GM19193 (cell line): ENCODE measurements around the gene PIGO.

Experiments used
- POLR2A ChIP-seq: IDR thresholded peaks from 4 replicates; pipeline ENCODE4 v1.6.1; 2011; ENCODE audit not compliant: insufficient read depth, insufficient read length; ENCODE audit errors: extremely low read depth

The PIGO gene

DNA sequence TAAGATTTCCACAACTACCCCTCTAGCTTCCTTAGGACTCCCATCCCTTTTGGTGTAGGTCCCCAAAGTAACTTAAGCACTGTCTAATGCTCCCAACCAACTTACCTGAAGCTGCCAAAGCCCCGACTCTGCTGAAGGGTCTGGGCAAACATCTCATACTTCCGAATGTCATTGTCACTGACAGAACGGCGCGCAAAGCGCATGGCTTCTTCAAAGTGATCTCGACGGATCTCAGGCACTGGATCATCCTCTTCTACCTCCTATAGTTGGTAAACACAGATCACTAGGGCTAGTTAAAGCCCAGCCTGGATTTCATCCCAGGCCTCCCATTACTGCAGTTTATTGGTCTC, 39.1 kb downstream of the PIGO start:
- TF ChIP-seq POLR2A: no peak

DNA sequence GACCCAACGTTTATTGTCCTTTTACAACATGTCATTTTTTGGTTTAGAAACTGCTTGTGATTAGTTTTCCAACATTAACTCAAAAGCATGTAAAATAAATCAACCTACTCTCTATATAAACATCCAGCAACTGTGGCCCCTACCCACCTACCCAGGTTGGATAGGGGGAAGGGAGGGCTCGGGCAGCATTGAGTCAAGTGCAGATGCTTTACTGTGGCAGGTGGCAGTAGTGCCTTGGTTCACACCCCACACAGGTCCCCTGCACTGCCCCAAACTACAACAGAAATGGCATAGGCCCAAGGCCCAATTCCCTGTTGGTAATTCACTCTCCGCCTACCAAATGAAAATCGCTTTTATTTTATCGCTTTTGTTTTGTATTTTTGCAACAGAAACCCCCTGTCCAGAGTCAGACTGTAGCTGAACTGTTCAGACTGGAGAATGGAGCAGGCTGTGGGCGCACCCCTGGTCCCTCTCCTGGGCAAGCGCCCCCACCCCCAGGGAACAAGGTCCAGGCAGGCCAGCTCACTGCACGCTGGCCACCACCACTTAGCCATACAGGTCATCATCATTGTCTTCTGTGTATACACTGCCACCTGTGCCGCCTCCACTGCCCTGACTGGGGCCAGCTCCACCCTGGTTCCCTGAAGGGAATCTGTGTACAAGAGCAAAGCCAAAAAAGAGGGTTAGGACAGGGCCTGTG, 39.7 kb downstream of the PIGO start:
- no peak for TF ChIP-seq POLR2A

DNA sequence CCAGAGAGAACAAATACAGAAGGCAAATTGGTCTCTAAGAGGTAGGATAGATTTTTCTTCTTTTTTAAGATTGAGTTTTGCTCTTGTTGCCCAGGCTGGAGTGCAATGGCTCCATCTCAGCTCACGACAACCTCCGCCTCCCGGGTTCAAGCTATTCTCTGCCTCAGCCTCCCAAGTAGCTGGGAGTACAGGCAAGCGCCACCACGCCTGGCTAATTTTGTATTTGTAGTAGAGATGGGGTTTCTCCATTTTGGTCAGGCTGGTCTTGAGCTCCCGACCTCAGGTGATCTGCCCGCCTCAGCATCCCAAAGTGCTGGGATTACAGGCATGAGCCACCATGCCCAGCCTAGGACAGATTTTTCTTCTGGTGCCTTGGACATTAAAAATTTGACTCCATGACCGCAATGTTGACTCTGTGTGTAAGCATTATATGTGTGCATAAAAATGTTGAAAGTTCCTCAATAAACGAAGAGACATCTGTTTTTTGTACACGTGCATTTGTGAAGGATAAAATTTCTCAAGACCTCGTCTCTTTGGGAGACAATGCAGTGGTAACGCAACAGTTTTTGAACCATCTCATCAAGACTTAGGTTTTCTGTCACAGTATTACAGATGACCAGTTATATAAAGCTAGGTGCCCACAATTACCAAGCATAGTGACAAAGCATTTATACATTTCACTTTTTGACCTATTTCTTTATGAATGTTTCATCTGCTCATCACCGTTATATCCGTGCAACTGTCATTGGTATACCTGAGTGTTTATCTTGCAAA, 41.3 kb downstream of the PIGO start:
- no peak for TF ChIP-seq POLR2A

DNA sequence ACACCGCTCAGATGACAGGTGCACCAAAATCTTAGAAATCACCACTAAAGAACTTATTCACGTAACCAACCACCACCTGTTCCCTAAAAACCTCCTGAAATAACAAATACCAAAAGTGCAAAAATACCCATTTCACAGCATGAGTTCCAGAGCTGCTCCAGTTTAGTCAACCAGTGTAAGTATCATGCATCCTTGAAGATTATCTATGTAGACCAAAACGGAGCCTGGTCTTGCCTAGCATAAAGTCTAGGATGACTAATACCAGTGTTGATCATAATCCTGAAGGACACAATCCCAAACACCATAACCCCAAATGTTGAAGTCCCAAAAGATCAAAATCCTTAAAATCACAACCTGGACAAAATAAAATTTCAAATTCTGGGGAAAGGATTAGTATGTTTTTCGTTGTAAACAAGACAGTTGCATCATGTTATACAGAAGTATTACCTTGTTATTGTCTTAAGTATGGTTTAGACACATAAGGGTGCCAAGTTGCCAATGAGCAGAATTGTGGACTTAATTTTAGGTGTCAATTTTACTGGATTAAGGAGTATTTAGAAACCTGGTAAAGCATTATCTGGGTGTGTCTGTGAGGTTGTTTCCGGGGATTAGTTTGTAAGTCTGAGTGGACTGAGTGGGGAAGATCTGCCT, 42.1 kb downstream of the PIGO start:
- no peak for TF ChIP-seq POLR2A

DNA sequence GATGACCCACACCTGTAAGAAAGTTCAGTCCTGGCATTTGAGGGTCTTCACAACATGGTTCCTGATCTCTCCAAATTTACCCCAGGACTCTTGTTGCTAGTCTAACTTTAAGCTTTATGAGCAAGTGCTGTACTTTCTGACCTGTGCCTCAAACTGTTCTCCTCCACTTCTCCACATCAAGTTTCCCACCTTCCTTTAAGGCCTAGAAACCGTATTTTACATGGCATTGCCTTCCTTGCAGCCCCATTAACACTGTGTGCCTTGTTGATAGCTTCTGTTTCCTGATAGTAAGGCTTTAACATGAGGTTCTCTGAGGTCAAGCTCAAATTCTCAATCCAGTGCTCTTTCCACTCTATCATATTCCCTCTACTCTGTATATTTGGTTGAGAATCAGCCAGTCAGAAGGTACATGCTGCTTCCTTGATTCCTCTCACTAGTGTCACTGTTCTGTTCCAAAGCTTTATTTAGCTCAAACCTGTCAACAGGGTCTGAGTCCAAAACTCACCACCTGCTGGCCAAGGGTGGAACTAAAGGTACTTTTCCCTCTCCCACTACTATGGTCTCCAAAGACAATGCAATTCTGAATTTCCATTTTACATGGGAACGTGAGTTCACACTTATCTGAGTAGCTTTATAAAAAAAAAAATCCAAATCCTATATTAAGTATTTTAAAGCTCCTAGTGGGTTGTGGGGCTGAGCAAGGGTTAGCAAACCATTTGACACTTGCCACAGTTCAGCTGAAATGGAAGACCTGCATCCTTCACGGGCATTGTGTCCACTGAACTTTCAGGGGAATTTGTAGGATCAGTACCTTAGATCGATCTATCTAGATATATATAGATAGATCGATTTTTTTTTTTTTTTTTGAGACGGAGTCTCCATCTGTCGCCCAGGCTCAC, 45.1 kb downstream of the PIGO start:
- no peak for TF ChIP-seq POLR2A

DNA sequence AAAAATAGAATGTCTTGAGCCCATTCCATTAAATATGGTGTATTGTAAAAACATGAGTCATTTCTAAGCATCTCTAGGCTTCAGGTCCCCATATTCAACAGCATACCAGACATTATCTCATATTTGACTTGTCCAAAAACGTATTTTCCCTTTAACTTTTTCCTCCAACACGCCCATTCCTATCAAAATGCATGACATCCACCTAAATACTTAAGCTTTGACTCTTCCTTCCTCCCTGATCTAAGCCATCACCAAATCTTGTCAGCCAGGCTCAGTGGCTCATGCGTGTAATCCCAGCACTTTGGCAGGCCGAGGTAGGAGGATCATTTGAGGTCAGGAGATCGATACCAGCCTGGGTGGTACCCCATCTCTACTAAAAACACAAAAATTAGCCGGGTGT, 47.9 kb downstream of the PIGO start:
- no peak for TF ChIP-seq POLR2A

DNA sequence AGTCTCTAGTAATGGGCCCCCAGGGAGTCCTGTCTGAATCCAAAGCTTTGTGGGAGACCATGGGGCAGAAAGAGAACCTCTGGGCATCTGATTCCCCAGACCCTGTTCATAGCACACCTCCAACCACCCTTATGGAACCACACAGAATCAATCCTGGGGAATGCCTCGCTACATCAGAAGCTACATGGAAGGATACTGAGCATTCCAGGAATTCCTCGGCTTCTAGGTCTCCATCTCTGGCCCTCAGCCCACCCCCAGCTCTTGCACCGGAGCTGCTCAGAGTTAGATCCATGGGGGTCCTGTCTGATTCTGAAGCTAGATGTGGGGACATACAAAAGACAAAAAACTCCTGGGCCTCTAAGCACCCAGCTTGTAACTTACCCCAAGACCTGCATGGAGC, 52.3 kb downstream of the PIGO start:
- TF ChIP-seq POLR2A: no peak

DNA sequence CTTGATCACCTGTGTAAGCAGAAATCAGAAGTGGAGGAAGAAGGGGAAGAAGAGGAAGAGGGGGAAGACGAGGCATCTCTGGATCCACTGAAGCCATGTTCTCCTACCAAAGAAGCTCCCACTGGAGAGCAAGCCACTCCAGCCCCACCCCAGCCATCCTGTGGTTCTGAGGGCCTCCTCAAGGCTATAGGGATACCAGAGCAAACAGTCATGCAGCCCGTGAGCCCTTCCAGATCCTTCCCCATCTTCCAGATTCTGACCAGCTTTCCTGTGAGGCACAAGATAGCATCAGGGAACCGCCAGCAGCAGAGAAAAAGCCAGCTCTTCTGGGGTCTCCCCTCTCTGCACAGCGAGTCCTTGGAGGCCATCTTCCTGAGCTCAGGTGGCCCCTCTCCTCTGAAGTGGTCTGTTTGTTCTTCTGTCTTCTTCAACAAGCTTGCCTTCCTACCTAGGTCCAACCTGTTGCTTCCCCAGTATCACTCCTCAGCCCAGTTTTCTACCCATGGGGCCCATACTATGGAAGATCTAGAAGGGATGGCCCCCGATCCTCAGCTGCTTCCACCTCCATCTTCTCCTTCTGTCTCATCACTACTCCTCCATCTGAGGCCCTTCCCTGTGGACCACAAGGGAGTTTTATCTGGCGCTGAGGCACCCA, 53.4 kb downstream of the PIGO start:
- no peak for TF ChIP-seq POLR2A

DNA sequence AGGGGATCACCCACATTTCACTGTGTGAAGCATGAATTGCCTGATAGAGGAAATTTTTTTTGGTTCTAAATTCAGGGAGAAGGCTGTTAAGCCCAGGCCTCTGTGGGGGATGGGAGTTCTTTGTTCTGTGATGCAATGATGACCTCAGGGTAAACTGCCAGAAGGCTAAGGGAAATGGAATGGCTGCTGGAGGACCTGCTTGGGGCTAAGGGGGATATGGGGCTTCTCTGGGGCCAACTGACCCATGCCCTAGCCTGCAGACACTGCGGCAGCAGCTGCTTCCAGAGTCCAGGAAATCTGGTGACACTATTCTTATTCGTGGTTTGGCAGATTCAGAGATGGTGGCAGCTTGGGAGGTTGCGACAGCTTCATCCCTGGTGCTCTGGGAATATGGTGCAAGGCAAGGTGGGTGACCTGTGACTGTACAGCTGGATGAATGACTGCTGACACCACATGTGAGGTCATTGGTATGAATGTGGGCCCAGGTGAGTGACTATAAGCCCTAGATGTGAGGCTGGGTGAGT, 54.2 kb downstream of the PIGO start:
- TF ChIP-seq POLR2A: no peak
